SHP77 (cell line): ENCODE results near the gene MYO3B.

Experiments used
- DNase-seq, 2 experiments: peaks; one replicate each; lab custom pipeline; 2025; lab: John Stamatoyannopoulos, UW

Gene MYO3B

GRCh38 chr2:170238776-170239175 is 60.8 kb downstream of the MYO3B start:
- DNase-seq: no peak

GRCh38 chr2:170240629-170241028 is 62.7 kb downstream of the MYO3B start:
- DNase-seq: no peak

GRCh38 chr2:170241756-170242155 is 63.8 kb downstream of the MYO3B start:
- DNase-seq: no peak

GRCh38 chr2:170243118-170243837 is 65.3 kb downstream of the MYO3B start:
- no peak for DNase-seq

- DNase-seq: no peak
These were observed 66.0 kb downstream of the MYO3B start for GRCh38 chr2:170243898-170244297.

- no peak for DNase-seq
These were observed 66.6 kb downstream of the MYO3B start for GRCh38 chr2:170244555-170244954.

GRCh38 chr2:170245312-170245711 is 67.4 kb downstream of the MYO3B start:
- DNase-seq: no peak

GRCh38 chr2:170247333-170247732 is 69.4 kb downstream of the MYO3B start:
- no peak for DNase-seq

- DNase-seq: no peak
These were observed 70.0 kb downstream of the MYO3B start for GRCh38 chr2:170247882-170248393.

- DNase-seq: no peak
These were observed 70.8 kb downstream of the MYO3B start for GRCh38 chr2:170248574-170249393.

GRCh38 chr2:170249761-170250160 is 71.8 kb downstream of the MYO3B start:
- no peak for DNase-seq

GRCh38 chr2:170250584-170250983 is 72.6 kb downstream of the MYO3B start:
- no peak for DNase-seq

GRCh38 chr2:170252414-170252813 is 74.5 kb downstream of the MYO3B start:
- no peak for DNase-seq

GRCh38 chr2:170253721-170254230 is 75.8 kb downstream of the MYO3B start:
- no peak for DNase-seq

- DNase-seq: no peak
These were observed 76.4 kb downstream of the MYO3B start for GRCh38 chr2:170254293-170254732.

GRCh38 chr2:170255137-170255536 is 77.2 kb downstream of the MYO3B start:
- DNase-seq: no peak

- DNase-seq: no peak
These were observed 78.0 kb downstream of the MYO3B start for GRCh38 chr2:170255971-170256370.

GRCh38 chr2:170258382-170258781 is 80.4 kb downstream of the MYO3B start:
- no peak for DNase-seq

- no peak for DNase-seq
These were observed 82.2 kb downstream of the MYO3B start for GRCh38 chr2:170260188-170260587.

- no peak for DNase-seq
These were observed 83.6 kb downstream of the MYO3B start for GRCh38 chr2:170261566-170261965.

- no peak for DNase-seq
These were observed 84.4 kb downstream of the MYO3B start for GRCh38 chr2:170262343-170262742.

GRCh38 chr2:170262806-170263205 is 84.9 kb downstream of the MYO3B start:
- no peak for DNase-seq
